PC-9 (cell line): Measurements from ENCODE around the gene BMPR1B.

ENCODE experiments used
- CTCF ChIP-seq: fragments of 200-600 bp; sonication (generic); conservative IDR thresholded peaks from 2 replicates; pipeline ENCODE4 v1.6.1; 2017; ENCODE audit warnings: mixed run types, antibody characterized with exemption, mild to moderate bottlenecking, moderate library complexity
- EZH2 ChIP-seq: fragments of 200-600 bp; sonication (generic); IDR thresholded peaks from 2 replicates; pipeline ENCODE4 v1.8.0; 2017; ENCODE audit warnings: antibody characterized with exemption, low read depth

GRCh38 chr4:95000076-95000648, 242.4 kb downstream of the BMPR1B start:
- TF ChIP-seq CTCF (no peak), EZH2 (no peak)
